K562 (cell line): Measurements from ENCODE around the gene RALB. TPM values are rescaled to one million over a fixed set of nuclear protein-coding genes. Genes with fewer than 3 reads are reported as not detected.
A peak's percentile ranks its signal among the peaks of the same experiment; 100 is the strongest.

Source experiments
- FOXP1 ChIP-seq: sonication (generic); formaldehyde crosslinking; IDR thresholded peaks from 2 replicates; pipeline ENCODE4 v1.8.0; 2022; ENCODE audit warnings: mild to moderate bottlenecking, missing genetic modification reagents
- HDAC1 ChIP-seq, 2 experiments: fragments of 450-650 bp; IDR thresholded peaks; 2 replicates each; pipeline ENCODE4 v1.6.1; 2016 to 2017; ENCODE audit warnings: inconsistent platforms in 1 of 2, mild to moderate bottlenecking in 1 of 2, moderate library complexity in 1 of 2
- PBX2 ChIP-seq, 2 experiments: IDR thresholded peaks in 1 of 2; conservative IDR thresholded peaks in 1 of 2; 2 replicates each; pipeline ENCODE4 v1.6.1; 2016; ENCODE audit warnings: low read depth in 2 of 2, mild to moderate bottlenecking in 1 of 2, missing compliant biosample characterization in 1 of 2, missing genetic modification characterization in 1 of 2, moderate library complexity in 1 of 2
- PHTF2 ChIP-seq: fragments of 250-450 bp; sonication (Bioruptor Pico); IDR thresholded peaks from 2 replicates; pipeline ENCODE4 v1.5.0; 2021; ENCODE audit warnings: mild to moderate bottlenecking
- ZBTB7A ChIP-seq: IDR thresholded peaks from 2 replicates; pipeline ENCODE4 v1.6.1; 2011; ENCODE audit warnings: low read depth, mild to moderate bottlenecking, low read length, moderate library complexity, borderline replicate concordance; ENCODE audit not compliant: control insufficient read depth
- polyA plus RNA-seq, 8 experiments: library from polyadenylated mRNA; depleted of rRNA in 4 of 8; stranded (reverse) in 5 of 8; unstranded in 3 of 8; fragments of >200 nt; fragmentation: Nextera tagmentation in 2 of 8; fragmentation: Illumina TruSeq in 1 of 8; extraction: Ambion mirVana in 2 of 8; extraction: Trizol in 1 of 8; gene quantifications; 2 replicates each; pipeline versions ENCODE4 v1.2.1 to v1.2.3, GENCODE V29; 2011 to 2014; ENCODE audit warnings: inconsistent platforms in 1 of 8, missing spikeins in 1 of 8
- total RNA-seq, 7 experiments: library from RNA; depleted of rRNA in 6 of 7; stranded (reverse); fragments of >200 nt in 6 of 7; fragmentation: Illumina TruSeq in 2 of 7; extraction: Trizol in 2 of 7; gene quantifications; 2 replicates each; pipeline versions ENCODE4 v1.2.1 to v1.2.3, GENCODE V29; 2011 to 2021; ENCODE audit warnings: low replicate concordance in 1 of 7
- TF ChIP-seq, protein P1 (sequence below): fragments of 200-600 bp; sonication (generic); IDR thresholded peaks from one replicate; pipeline ENCODE4 v1.6.1; 2012; ENCODE audit warnings: mild to moderate bottlenecking, low read depth, low read length, inconsistent platforms
- TF ChIP-seq, protein P2 (sequence below): fragments of 250-450 bp; sonication (Bioruptor Pico); IDR thresholded peaks from 2 replicates; pipeline ENCODE4 v1.4.0; 2020

RALB gene
- total and polyA plus RNA-seq, 9 of the 15 experiments (the other 6 are each of a cell fraction or from before 2014, with no cell fraction given) = 14.8 to 65.6 (median 38.4) TPM

DNA sequence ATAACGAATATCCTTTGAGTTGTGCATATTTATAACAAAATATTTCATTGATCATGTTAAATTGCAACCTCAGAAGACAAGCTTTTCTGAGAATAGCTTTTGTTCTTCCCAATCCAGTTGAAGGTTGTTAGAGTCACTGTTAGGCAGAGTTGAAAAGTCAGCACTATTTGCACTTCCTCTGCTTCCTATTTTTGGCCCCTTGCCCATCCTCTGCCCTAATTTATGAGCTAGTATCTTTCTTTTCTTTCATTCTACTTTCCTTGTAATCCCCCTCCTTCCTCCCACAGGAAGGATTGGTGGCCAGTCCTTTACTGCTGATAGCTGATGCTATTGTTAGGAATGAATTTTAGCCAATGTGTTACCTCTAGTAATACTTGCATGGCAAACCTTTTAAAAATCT lies 4.9 kb downstream of the RALB start (continued):
- TF ChIP-seq, protein P1, sequence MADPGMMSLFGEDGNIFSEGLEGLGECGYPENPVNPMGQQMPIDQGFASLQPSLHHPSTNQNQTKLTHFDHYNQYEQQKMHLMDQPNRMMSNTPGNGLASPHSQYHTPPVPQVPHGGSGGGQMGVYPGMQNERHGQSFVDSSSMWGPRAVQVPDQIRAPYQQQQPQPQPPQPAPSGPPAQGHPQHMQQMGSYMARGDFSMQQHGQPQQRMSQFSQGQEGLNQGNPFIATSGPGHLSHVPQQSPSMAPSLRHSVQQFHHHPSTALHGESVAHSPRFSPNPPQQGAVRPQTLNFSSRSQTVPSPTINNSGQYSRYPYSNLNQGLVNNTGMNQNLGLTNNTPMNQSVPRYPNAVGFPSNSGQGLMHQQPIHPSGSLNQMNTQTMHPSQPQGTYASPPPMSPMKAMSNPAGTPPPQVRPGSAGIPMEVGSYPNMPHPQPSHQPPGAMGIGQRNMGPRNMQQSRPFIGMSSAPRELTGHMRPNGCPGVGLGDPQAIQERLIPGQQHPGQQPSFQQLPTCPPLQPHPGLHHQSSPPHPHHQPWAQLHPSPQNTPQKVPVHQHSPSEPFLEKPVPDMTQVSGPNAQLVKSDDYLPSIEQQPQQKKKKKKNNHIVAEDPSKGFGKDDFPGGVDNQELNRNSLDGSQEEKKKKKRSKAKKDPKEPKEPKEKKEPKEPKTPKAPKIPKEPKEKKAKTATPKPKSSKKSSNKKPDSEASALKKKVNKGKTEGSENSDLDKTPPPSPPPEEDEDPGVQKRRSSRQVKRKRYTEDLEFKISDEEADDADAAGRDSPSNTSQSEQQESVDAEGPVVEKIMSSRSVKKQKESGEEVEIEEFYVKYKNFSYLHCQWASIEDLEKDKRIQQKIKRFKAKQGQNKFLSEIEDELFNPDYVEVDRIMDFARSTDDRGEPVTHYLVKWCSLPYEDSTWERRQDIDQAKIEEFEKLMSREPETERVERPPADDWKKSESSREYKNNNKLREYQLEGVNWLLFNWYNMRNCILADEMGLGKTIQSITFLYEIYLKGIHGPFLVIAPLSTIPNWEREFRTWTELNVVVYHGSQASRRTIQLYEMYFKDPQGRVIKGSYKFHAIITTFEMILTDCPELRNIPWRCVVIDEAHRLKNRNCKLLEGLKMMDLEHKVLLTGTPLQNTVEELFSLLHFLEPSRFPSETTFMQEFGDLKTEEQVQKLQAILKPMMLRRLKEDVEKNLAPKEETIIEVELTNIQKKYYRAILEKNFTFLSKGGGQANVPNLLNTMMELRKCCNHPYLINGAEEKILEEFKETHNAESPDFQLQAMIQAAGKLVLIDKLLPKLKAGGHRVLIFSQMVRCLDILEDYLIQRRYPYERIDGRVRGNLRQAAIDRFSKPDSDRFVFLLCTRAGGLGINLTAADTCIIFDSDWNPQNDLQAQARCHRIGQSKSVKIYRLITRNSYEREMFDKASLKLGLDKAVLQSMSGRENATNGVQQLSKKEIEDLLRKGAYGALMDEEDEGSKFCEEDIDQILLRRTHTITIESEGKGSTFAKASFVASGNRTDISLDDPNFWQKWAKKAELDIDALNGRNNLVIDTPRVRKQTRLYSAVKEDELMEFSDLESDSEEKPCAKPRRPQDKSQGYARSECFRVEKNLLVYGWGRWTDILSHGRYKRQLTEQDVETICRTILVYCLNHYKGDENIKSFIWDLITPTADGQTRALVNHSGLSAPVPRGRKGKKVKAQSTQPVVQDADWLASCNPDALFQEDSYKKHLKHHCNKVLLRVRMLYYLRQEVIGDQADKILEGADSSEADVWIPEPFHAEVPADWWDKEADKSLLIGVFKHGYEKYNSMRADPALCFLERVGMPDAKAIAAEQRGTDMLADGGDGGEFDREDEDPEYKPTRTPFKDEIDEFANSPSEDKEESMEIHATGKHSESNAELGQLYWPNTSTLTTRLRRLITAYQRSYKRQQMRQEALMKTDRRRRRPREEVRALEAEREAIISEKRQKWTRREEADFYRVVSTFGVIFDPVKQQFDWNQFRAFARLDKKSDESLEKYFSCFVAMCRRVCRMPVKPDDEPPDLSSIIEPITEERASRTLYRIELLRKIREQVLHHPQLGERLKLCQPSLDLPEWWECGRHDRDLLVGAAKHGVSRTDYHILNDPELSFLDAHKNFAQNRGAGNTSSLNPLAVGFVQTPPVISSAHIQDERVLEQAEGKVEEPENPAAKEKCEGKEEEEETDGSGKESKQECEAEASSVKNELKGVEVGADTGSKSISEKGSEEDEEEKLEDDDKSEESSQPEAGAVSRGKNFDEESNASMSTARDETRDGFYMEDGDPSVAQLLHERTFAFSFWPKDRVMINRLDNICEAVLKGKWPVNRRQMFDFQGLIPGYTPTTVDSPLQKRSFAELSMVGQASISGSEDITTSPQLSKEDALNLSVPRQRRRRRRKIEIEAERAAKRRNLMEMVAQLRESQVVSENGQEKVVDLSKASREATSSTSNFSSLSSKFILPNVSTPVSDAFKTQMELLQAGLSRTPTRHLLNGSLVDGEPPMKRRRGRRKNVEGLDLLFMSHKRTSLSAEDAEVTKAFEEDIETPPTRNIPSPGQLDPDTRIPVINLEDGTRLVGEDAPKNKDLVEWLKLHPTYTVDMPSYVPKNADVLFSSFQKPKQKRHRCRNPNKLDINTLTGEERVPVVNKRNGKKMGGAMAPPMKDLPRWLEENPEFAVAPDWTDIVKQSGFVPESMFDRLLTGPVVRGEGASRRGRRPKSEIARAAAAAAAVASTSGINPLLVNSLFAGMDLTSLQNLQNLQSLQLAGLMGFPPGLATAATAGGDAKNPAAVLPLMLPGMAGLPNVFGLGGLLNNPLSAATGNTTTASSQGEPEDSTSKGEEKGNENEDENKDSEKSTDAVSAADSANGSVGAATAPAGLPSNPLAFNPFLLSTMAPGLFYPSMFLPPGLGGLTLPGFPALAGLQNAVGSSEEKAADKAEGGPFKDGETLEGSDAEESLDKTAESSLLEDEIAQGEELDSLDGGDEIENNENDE = no peak
- TF ChIP-seq ZBTB7A = no peak
- TF ChIP-seq FOXP1 (CRISPR knock-in tag) = no peak
- no peak for TF ChIP-seq PBX2 (CRISPR knock-in tag; IDR thresholded peaks at IDR 0.05; ENCODE audit: low read depth)
- peak; percentile 54 for TF ChIP-seq PBX2 (tag; conservative IDR thresholded peaks at IDR 0.05; ENCODE audit: low read depth)
- no peak for TF ChIP-seq PHTF2 (CRISPR knock-in tag)
- TF ChIP-seq HDAC1 (IDR thresholded peaks at IDR 0.05) = no peak
- TF ChIP-seq, protein P2, sequence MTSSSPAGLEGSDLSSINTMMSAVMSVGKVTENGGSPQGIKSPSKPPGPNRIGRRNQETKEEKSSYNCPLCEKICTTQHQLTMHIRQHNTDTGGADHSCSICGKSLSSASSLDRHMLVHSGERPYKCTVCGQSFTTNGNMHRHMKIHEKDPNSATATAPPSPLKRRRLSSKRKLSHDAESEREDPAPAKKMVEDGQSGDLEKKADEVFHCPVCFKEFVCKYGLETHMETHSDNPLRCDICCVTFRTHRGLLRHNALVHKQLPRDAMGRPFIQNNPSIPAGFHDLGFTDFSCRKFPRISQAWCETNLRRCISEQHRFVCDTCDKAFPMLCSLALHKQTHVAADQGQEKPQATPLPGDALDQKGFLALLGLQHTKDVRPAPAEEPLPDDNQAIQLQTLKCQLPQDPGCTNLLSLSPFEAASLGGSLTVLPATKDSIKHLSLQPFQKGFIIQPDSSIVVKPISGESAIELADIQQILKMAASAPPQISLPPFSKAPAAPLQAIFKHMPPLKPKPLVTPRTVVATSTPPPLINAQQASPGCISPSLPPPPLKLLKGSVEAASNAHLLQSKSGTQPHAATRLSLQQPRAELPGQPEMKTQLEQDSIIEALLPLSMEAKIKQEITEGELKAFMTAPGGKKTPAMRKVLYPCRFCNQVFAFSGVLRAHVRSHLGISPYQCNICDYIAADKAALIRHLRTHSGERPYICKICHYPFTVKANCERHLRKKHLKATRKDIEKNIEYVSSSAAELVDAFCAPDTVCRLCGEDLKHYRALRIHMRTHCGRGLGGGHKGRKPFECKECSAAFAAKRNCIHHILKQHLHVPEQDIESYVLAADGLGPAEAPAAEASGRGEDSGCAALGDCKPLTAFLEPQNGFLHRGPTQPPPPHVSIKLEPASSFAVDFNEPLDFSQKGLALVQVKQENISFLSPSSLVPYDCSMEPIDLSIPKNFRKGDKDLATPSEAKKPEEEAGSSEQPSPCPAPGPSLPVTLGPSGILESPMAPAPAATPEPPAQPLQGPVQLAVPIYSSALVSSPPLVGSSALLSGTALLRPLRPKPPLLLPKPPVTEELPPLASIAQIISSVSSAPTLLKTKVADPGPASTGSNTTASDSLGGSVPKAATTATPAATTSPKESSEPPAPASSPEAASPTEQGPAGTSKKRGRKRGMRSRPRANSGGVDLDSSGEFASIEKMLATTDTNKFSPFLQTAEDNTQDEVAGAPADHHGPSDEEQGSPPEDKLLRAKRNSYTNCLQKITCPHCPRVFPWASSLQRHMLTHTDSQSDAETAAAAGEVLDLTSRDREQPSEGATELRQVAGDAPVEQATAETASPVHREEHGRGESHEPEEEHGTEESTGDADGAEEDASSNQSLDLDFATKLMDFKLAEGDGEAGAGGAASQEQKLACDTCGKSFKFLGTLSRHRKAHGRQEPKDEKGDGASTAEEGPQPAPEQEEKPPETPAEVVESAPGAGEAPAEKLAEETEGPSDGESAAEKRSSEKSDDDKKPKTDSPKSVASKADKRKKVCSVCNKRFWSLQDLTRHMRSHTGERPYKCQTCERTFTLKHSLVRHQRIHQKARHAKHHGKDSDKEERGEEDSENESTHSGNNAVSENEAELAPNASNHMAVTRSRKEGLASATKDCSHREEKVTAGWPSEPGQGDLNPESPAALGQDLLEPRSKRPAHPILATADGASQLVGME (CRISPR knock-in tag) = no peak
